HepG2 (cell line): ENCODE data around the gene METTL21C. TPM values are rescaled to one million over a fixed set of nuclear protein-coding genes. Genes with fewer than 3 reads are reported as not detected.

Experiments
- ATAC-seq: fragments of 200-7000 bp; cut with Tn5 transposase; 3 replicates; pipeline ENCODE4 v1.9.1; 2020; ENCODE audit warnings: mild to moderate bottlenecking, moderate library complexity
- BruUV-seq: library from RNA; stranded (reverse); fragments of 400-500 nt; replicated peaks from 2 replicates; lab custom pipeline; 2021; lab: Mats Ljungman, UMichigan
- CTCF ChIA-PET: fragments of 300-600 bp; formaldehyde crosslinking; extraction: SDS; loops from one replicate; lab custom pipeline; 2021; ENCODE audit warnings: low total read pairs, inconsistent platforms, low intra/inter-chr PET ratio; lab: Yijun Ruan, JAX
- POLR2A ChIA-PET: fragments of 350-600 bp; sonication (Branson Sonifier 250); formaldehyde crosslinking; loops from one replicate; lab custom pipeline; 2020; ENCODE audit warnings: antibody characterized with exemption, inconsistent platforms; lab: Yijun Ruan, JAX
- DNase-seq: peaks from one replicate; pipeline ENCODE4 v3.0.0-alpha.2; 2015; ENCODE audit warnings: low spot score
- FAIRE-seq: peaks from 3 replicates; lab custom pipeline; 2011; peaks lifted over from hg19 to GRCh38; lab: Jason Lieb, UNC
- H2AFZ ChIP-seq: one replicate; pipeline ENCODE4 v1.6.1; 2011; ENCODE audit warnings: low read length, inconsistent platforms
- H3K27ac ChIP-seq: fragments of 300-600 bp; 3 replicates; pipeline ENCODE4 v1.8.0; 2011; ENCODE audit warnings: mixed run types, mild to moderate bottlenecking, mixed read lengths, low read length, inconsistent platforms; ENCODE audit not compliant: insufficient read depth; ENCODE audit errors: extremely low read length
- H3K27me3 ChIP-seq, 2 experiments: fragments of 200-600 bp in 1 of 2; 2 replicates in 1 of 2; 3 replicates in 1 of 2; pipeline versions ENCODE4 v1.6.0 to v1.8.0; 2011; ENCODE audit warnings: low read length in 2 of 2, mild to moderate bottlenecking in 2 of 2, moderate library complexity in 2 of 2, inconsistent platforms in 1 of 2; ENCODE audit not compliant: insufficient read depth in 2 of 2, control insufficient read depth in 1 of 2
- H3K36me3 ChIP-seq, 2 experiments: fragments of 200-600 bp in 1 of 2; replicated peaks in 1 of 2; 2 replicates in 1 of 2; 3 replicates in 1 of 2; pipeline versions ENCODE4 v1.5.1 to v1.8.0; 2011; ENCODE audit warnings: low read length in 2 of 2, inconsistent platforms in 1 of 2; ENCODE audit not compliant: insufficient read depth in 2 of 2, control insufficient read depth in 1 of 2
- H3K4me1 ChIP-seq: 2 replicates; pipeline ENCODE4 v1.5.1; 2012; ENCODE audit warnings: low read length, inconsistent platforms; ENCODE audit not compliant: insufficient read depth
- H3K4me2 ChIP-seq: 2 replicates; pipeline ENCODE4 v1.6.0; 2011; ENCODE audit warnings: low read depth, low read length, inconsistent platforms
- H3K4me3 ChIP-seq, 3 experiments: fragments of 200-600 bp in 1 of 3; sonication (generic), shearing (Covaris generic) in 1 of 3; replicated peaks in 1 of 3; 2 replicates each; pipeline ENCODE4 v1.5.1; 2011 to 2016; ENCODE audit warnings: low read length in 3 of 3, inconsistent platforms in 2 of 3, low read depth in 2 of 3, mild to moderate bottlenecking in 2 of 3, control low read depth in 1 of 3, mixed read lengths in 1 of 3; ENCODE audit not compliant: insufficient read depth in 1 of 3
- H3K79me2 ChIP-seq: one replicate; pipeline ENCODE4 v1.6.1; 2011; ENCODE audit warnings: low read length, inconsistent platforms; ENCODE audit not compliant: insufficient read depth
- H3K9ac ChIP-seq: 2 replicates; pipeline ENCODE4 v1.6.0; 2011; ENCODE audit warnings: mild to moderate bottlenecking, low read depth, low read length, inconsistent platforms; ENCODE audit not compliant: insufficient read depth
- H3K9me3 ChIP-seq: 2 replicates; pipeline ENCODE4 v1.5.1; 2012; ENCODE audit warnings: mild to moderate bottlenecking, low read length
- H4K20me1 ChIP-seq: 2 replicates; pipeline ENCODE4 v1.6.0; 2011; ENCODE audit warnings: inconsistent platforms, mild to moderate bottlenecking, low read length, moderate library complexity; ENCODE audit not compliant: insufficient read depth
- HMGXB4 ChIP-seq, 2 experiments: sonication (generic) in 1 of 2; formaldehyde crosslinking in 1 of 2; IDR thresholded peaks; 2 replicates each; pipeline versions ENCODE4 v1.4.0 to v1.6.1; 2018 to 2020; ENCODE audit warnings: missing genetic modification reagents in 2 of 2, borderline replicate concordance in 1 of 2, low read depth in 1 of 2, mild to moderate bottlenecking in 1 of 2, missing biosample characterization in 1 of 2
- KDM3A ChIP-seq: IDR thresholded peaks from 2 replicates; pipeline ENCODE4 v1.6.1; 2018; ENCODE audit warnings: low read depth, missing compliant biosample characterization
- KLF6 ChIP-seq: IDR thresholded peaks from 2 replicates; pipeline ENCODE4 v1.8.0; 2016; ENCODE audit warnings: missing biosample characterization, missing genetic modification reagents
- MBNL3 ChIP-seq: fragments of 250-450 bp; sonication (Bioruptor Pico); conservative IDR thresholded peaks from 2 replicates; pipeline ENCODE4 v1.8.0; 2022; ENCODE audit warnings: mild to moderate bottlenecking, inconsistent platforms
- MIXL1 ChIP-seq: IDR thresholded peaks from 2 replicates; pipeline ENCODE4 v1.6.1; 2016
- MYC ChIP-seq: sonication (generic); formaldehyde crosslinking; IDR thresholded peaks from 2 replicates; pipeline ENCODE4 v1.9.0; 2021; ENCODE audit warnings: missing genetic modification reagents, borderline replicate concordance
- SP5 ChIP-seq: IDR thresholded peaks from 2 replicates; pipeline ENCODE4 v1.6.1; 2016; ENCODE audit warnings: low read depth, borderline replicate concordance
- ZMYM4 ChIP-seq: sonication (generic); formaldehyde crosslinking; IDR thresholded peaks from 2 replicates; pipeline ENCODE4 v1.8.1; 2023; ENCODE audit warnings: mild to moderate bottlenecking, missing genetic modification reagents
- ZNF124 ChIP-seq: sonication (generic); formaldehyde crosslinking; IDR thresholded peaks from 2 replicates; pipeline ENCODE4 v1.4.0; 2020; ENCODE audit warnings: missing genetic modification reagents
- ZNF253 ChIP-seq: sonication (generic); formaldehyde crosslinking; IDR thresholded peaks from 2 replicates; pipeline ENCODE4 v1.8.0; 2022; ENCODE audit warnings: mild to moderate bottlenecking, missing genetic modification reagents, borderline replicate concordance
- ZNF337 ChIP-seq: sonication (generic); formaldehyde crosslinking; IDR thresholded peaks from 2 replicates; pipeline ENCODE4 v1.5.1; 2020; ENCODE audit warnings: missing genetic modification reagents, low read depth, mild to moderate bottlenecking, borderline replicate concordance
- ZNF619 ChIP-seq: sonication (generic); formaldehyde crosslinking; IDR thresholded peaks from 2 replicates; pipeline ENCODE4 v1.4.0; 2020; ENCODE audit warnings: mild to moderate bottlenecking, missing genetic modification reagents
- ZNF720 ChIP-seq: sonication (generic); formaldehyde crosslinking; IDR thresholded peaks from 2 replicates; pipeline ENCODE4 v1.4.0; 2020; ENCODE audit warnings: missing genetic modification reagents
- ZNF780A ChIP-seq: sonication (generic); formaldehyde crosslinking; IDR thresholded peaks from 2 replicates; pipeline ENCODE4 v1.8.0; 2022; ENCODE audit warnings: mild to moderate bottlenecking, missing genetic modification reagents, moderate library complexity
- WGBS: methylation state at CpG from one replicate; pipeline ENCODE4 v1.1.6; 2017; ENCODE audit warnings: low lambda C conversion rate; 5-methylcytosine and 5-hydroxymethylcytosine counted together
- in situ Hi-C: cut with HindIII; loops from 2 replicates; pipeline ENCODE4 v1.10.0; 2017; ENCODE audit warnings: low pct_unique_long_range_greater_than_20kb; ENCODE audit not compliant: extremely low pct_ligation_motif_present
- intact Hi-C: fragments of 100-400 bp; cut with micrococcal nuclease; formaldehyde crosslinking; loops from one replicate; pipeline ENCODE4 v1.10.0; 2022; ENCODE audit not compliant: unreplicated experiment
- polyA plus RNA-seq, 8 experiments: library from polyadenylated mRNA; depleted of rRNA in 3 of 8; stranded (reverse) in 7 of 8; unstranded in 1 of 8; fragments of >200 nt; fragmentation: Illumina TruSeq in 4 of 8; extraction: Trizol in 4 of 8; gene quantifications; 2 replicates each; pipeline versions ENCODE4 v1.2.1 to v1.2.3, GENCODE V29; 2011 to 2016; ENCODE audit warnings: low read depth in 4 of 8, missing spikeins in 1 of 8, mixed read lengths in 1 of 8; ENCODE audit not compliant: insufficient read depth in 1 of 8
- total RNA-seq, 5 experiments: library from RNA; depleted of rRNA; stranded (reverse); fragments of >200 nt; fragmentation: Illumina TruSeq; extraction: Trizol; gene quantifications; 2 replicates each; pipeline ENCODE4 v1.2.3, GENCODE V29; 2016; ENCODE audit warnings: low read depth in 1 of 5
- TF ChIP-seq, protein P1 (sequence below): IDR thresholded peaks from 2 replicates; pipeline ENCODE4 v1.6.1; 2012; ENCODE audit warnings: inconsistent platforms
- TF ChIP-seq, protein P2 (sequence below): sonication (generic); formaldehyde crosslinking; IDR thresholded peaks from 2 replicates; pipeline ENCODE4 v1.4.0; 2020; ENCODE audit warnings: mild to moderate bottlenecking, missing genetic modification reagents, borderline replicate concordance
- TF ChIP-seq, protein P3 (sequence below): sonication (generic); formaldehyde crosslinking; IDR thresholded peaks from 2 replicates; pipeline ENCODE4 v1.4.0; 2020; ENCODE audit warnings: missing genetic modification reagents
- TF ChIP-seq, protein P4 (sequence below): sonication (generic); IDR thresholded peaks from 2 replicates; pipeline ENCODE4 v1.6.1; 2016; ENCODE audit warnings: low read depth, borderline replicate concordance

Gene METTL21C
- total and polyA plus RNA-seq, 2 of the 13 experiments (the other 11 are each of a cell fraction or from before 2014, with no cell fraction given): not detected

DNA sequence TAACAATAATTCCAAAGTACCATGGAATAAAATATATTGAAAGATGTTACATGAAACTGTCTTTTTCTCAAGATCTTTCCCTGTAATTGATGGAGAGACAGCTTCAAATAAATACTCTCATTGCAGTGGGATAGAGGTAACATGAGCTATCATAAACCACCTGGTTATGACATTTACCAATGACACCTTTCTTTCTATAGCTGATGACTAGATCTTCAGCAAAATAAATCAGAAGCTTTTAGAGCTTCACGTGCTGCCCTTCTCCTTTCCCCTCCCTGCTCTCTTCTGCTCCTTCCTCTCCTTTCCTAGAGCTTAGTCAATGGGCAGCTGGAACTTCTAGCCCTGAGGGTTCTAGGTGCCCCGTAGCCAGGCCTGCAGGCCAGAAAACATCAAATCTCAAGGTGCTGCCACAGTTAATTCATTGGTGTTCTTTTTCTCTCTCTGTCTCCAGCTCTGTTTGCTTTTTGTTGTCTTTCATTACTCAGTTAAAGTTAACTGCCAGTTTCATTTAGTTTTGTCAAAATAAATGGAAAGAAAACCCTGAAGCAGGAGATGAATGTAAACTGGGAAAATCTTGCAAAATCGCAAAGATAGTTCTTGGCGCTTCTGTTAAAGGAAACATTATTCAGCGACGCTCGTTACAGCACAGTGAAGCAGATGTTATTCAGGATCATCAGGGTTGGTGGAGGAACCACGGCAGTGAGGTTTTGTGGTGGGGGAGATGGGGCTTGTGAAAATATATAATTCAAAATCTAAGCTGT lies 8.3 kb upstream of the METTL21C start:
- TF ChIP-seq MYC (CRISPR knock-in tag) (no peak), ZNF780A (no peak), ZNF337 (CRISPR knock-in tag) (no peak), ZNF124 (no peak), SP5 (CRISPR knock-in tag) (no peak), ZNF619 (CRISPR knock-in tag) (no peak), HMGXB4 (CRISPR knock-in tag; IDR thresholded peaks at IDR 0.05; ENCODE audit: borderline replicate concordance in 1 of 2, low read depth in 1 of 2) (no peak), ZNF720 (CRISPR knock-in tag) (no peak), ZMYM4 (CRISPR knock-in tag) (no peak), MIXL1 (CRISPR knock-in tag) (no peak), MBNL3 (CRISPR knock-in tag) (no peak), KDM3A (no peak), KLF6 (CRISPR knock-in tag) (no peak), ZNF253 (CRISPR knock-in tag) (no peak)
- TF ChIP-seq, protein P1, sequence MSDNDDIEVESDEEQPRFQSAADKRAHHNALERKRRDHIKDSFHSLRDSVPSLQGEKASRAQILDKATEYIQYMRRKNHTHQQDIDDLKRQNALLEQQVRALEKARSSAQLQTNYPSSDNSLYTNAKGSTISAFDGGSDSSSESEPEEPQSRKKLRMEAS: no peak
- TF ChIP-seq, protein P2, sequence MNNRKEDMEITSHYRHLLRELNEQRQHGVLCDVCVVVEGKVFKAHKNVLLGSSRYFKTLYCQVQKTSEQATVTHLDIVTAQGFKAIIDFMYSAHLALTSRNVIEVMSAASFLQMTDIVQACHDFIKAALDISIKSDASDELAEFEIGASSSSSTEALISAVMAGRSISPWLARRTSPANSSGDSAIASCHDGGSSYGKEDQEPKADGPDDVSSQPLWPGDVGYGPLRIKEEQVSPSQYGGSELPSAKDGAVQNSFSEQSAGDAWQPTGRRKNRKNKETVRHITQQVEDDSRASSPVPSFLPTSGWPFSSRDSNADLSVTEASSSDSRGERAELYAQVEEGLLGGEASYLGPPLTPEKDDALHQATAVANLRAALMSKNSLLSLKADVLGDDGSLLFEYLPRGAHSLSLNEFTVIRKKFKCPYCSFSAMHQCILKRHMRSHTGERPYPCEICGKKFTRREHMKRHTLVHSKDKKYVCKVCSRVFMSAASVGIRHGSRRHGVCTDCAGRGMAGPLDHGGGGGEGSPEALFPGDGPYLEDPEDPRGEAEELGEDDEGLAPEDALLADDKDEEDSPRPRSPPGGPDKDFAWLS: no peak
- TF ChIP-seq, protein P3, sequence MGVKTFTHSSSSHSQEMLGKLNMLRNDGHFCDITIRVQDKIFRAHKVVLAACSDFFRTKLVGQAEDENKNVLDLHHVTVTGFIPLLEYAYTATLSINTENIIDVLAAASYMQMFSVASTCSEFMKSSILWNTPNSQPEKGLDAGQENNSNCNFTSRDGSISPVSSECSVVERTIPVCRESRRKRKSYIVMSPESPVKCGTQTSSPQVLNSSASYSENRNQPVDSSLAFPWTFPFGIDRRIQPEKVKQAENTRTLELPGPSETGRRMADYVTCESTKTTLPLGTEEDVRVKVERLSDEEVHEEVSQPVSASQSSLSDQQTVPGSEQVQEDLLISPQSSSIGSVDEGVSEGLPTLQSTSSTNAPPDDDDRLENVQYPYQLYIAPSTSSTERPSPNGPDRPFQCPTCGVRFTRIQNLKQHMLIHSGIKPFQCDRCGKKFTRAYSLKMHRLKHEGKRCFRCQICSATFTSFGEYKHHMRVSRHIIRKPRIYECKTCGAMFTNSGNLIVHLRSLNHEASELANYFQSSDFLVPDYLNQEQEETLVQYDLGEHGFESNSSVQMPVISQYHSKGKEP (CRISPR knock-in tag): no peak
- TF ChIP-seq, protein P4, sequence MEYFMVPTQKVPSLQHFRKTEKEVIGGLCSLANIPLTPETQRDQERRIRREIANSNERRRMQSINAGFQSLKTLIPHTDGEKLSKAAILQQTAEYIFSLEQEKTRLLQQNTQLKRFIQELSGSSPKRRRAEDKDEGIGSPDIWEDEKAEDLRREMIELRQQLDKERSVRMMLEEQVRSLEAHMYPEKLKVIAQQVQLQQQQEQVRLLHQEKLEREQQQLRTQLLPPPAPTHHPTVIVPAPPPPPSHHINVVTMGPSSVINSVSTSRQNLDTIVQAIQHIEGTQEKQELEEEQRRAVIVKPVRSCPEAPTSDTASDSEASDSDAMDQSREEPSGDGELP: no peak
- Histone ChIP-seq H3K4me3 (no peak overlapping the region), H3K9me3 (peaks cover 8% of the 10 kb centered on the region; the same call in 1 of the 2 replicates), H2AFZ (no peak overlapping the region), H3K9ac (no peak overlapping the region), H4K20me1 (no peaks in the 10 kb centered on the region), H3K4me1 (no peaks in the 10 kb centered on the region), H3K4me2 (no peak overlapping the region), H3K27ac (no peak overlapping the region), H3K36me3 (no peaks in the 10 kb centered on the region), H3K79me2 (no peaks in the 10 kb centered on the region), H3K27me3 (peaks cover 0 to 5% of the 10 kb centered on the region in 2 experiments; a peak in 1 of 5 replicates)
- in situ Hi-C loops: no loop called here
- no peak for DNase-seq
- ChIA-PET POLR2A (no interaction called here), CTCF (no interaction called here)
- intact Hi-C loops: no loop called here
- FAIRE-seq: no peak
- ATAC-seq: no peak
- BruUV-seq: no TSS peak
- WGBS: 40% methylated on average over 8 of the region's 8 CpGs
